Renal cortical epithelial cell (primary cell): ENCODE measurements around the gene DGAT2. TPM values are rescaled to one million over a fixed set of nuclear protein-coding genes. Genes with fewer than 3 reads are reported as not detected.

Experiments
- DNase-seq: peaks from one replicate; pipeline ENCODE4 v3.0.0-alpha.2; 2011; ENCODE audit warnings: low read depth
- total RNA-seq: library from RNA; depleted of rRNA; stranded (reverse); fragments of >200 nt; gene quantifications from 2 replicates; pipeline ENCODE4 v1.2.3, GENCODE V29; 2014

The DGAT2 gene
- total RNA-seq, 1 donor from 2014 or later, result 3.7 TPM

- DNase-seq, result no peak
These were observed 32.9 kb downstream of the DGAT2 start for GRCh38 chr11:75801362-75802020.

- DNase-seq, result no peak
These were observed 33.7 kb downstream of the DGAT2 start for GRCh38 chr11:75802021-75802912.

DNA sequence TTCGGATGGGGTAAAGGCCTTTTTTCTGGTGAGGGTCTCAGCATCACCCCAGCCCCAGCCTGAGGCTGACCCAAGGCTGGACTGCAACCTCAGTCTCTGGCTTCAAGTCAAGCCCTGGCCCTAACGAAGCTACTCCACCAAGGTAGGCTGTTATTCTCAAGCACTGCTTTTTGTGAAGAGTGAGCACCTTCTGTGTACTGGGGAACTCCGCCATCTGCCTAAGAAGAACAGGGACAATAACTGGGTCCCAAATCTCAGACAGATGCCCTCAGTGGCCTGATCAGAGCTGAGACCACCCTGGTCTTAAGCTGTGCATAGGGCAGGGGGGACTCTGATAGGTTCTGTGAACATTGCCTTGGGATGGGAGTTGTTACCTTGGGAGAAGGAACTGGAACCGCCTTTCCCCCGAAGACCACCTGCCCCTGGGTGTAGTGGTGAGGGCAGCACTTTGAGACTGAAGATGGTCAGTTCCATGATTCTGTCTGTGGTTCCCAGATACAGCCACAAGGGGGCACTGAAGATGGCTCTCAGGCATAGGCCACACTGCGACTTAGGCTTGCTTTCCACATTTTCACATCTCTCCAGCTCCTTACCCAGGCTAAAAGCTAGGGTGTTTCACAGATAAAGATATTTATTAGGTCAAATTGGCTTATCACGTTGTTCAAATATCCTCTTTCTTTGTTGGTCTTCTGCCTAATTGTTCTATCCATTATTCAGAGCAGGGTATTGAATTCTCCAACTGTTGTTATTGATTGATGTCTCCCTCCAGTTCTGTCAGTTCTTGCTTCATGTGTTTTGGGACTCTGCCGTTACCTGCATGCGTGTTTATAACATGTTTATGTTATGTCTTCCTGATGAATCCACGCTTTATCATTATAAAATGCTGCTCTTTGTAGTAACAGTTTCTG is 34.6 kb downstream of the DGAT2 start:
- DNase-seq, result peak; percentile 54

DNA sequence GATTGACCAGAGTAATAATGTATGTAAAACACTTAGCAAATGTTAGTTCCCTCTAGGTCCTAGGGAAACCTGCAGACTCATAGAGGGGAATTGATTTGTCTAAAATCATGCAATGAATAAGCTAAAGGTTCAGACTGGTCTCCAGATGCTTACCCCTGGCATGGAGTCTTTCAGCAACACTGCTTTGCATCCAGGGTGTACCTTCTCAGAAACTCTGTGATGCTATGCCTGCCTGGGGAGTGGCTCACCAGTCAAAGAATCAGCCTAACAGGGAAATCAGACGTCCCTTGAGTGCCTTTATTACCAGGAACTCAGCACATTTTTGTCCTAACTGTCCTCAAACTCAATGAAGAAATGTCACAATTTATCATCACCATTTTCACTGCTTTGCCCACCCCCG is 40.5 kb downstream of the DGAT2 start:
- no peak for DNase-seq

- DNase-seq, result no peak
These were observed 41.4 kb downstream of the DGAT2 start for GRCh38 chr11:75809991-75810390.

DNA sequence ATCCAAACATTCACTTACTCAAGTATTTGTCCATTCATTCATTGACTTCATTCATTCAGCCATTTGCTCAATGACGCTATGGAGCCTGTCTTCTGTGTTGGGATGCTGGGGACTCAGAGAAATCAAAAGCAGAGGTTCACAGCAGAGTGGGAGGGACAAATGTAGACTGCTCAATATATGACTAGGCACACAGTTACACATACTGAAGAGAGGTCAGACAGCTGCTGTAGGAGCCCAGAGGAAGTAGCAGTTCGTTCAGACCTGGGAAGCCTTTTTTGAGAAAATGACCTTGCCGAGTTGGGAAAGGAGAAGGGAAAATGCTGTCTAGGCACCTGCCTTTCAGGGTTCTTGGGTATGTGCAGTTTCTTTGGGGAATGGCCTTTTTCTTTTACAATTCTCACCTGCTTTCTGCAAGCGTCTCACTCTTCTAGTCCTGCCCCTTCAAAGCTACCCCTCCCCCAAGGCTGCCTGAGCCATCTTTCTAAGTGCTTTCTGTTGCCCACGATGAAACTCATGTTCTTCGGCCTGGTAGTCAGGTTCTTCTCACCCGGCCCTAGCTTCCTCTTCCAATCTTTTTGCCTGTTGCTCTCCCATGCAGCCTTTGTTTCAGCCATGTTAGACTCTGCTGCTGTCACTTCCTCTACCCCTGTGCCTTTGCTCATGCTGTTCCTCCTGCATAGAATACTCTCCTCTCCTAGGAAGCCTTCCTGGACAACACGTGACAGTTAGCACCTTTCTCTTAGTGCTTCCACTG is 42.2 kb downstream of the DGAT2 start:
- DNase-seq, result no peak

DNA sequence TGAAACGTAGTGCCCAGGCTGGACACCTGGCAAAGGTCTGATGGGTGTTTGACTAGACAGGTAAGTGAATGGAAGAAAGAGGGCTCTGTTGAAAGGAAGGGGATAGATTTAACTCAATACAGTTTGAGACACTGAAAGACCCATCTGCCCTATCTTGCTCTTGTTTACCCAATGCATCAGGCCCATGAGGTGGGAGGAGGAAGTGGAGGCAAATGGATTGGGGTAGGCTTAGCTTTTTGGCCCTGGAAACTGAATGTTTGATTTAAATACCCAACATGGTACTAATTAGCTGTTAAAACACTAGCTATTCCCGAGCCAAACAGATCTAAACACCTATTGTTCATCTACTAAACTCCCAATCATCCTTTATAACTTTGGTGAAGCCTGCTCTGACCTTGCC is 42.9 kb downstream of the DGAT2 start:
- DNase-seq, result no peak

DNA sequence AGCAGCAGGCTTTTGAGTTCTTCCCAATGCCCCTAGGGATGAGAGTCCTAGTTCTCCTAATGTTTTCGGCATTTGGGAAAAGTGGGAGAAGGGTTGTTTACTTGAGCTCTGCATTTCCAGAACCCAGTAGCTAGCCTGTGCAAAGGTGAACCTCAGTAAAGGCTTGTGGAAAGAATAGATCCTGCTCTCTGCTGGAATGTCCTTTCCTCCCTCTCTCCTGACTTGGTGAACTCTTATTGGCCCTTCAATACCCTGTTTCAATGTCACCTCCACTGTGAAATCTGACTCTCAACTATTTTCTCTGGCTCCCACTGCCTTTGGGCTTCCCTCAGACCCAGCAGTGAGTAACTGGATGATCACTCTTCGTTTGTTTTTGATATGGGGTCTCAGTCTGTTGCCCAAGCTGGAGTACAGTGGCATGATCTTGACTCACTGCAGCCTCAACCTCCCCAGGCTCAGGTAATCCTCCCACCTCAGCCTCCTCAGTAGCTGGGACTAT is 44.0 kb downstream of the DGAT2 start:
- DNase-seq, result no peak

DNA sequence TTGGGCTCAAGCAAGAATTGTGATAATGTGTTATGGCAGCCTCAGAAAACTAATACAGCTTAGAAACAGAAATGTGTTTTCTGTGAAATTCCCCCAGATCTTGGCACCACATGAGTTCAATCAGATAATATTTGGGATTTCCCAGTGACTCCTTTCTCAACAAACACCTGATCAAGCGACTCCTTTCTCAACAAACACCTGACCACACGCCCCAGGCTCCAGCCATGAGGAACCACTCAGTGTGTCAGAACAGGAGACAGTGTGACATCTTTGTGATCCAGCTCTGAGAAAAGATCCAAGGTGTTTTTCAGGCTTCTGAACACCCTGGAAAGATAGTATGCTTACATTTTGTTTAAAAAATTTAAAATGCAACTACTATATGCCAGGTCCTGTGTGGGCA is 44.5 kb downstream of the DGAT2 start:
- peak; percentile 33 for DNase-seq

DNA sequence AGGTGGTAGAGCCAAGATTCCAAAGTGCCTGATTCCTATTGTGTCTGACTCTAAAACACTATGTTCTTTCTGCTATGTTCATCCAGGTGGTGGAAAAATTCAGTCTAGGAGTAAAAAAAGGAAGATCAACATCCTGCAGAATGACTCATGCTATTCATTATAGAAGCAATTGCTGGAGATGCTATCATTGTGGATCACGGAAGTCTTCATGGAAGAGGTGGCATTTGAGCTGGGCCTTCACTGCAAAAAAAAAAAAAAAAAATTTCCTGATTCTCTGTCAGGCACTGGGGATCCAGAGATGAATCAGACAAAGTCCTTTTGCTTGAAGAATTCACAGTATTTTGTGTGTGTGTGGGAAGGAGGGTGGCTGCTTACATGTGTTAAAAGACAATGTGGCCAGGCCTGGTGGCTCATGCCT is 45.1 kb downstream of the DGAT2 start:
- peak; percentile 70 for DNase-seq

DNA sequence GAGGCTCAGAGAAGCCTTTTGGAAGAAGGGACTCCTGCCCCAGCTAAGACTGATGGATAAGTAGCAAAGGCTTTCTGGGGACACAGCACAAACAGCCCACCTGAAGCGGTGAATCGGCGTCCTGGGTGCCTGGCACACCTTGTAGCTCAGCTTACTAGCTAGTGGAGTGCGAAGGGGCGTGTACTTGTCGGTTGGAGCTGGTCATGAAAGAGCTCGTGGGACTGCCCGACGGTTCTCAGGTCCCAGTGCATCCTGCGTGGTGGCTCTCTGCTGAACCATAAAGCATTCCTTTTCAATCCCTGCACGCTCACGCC is 45.7 kb downstream of the DGAT2 start:
- DNase-seq, result no peak

GRCh38 chr11:75814677-75815344 is 46.2 kb downstream of the DGAT2 start, which contains the start of gene UVRAG:
Gene UVRAG, plus strand, starts transcription at chr11:75815210. Its CDS starts 198 bp downstream, at chr11:75815408.
- DNase-seq, result peak; percentile 99

DNA sequence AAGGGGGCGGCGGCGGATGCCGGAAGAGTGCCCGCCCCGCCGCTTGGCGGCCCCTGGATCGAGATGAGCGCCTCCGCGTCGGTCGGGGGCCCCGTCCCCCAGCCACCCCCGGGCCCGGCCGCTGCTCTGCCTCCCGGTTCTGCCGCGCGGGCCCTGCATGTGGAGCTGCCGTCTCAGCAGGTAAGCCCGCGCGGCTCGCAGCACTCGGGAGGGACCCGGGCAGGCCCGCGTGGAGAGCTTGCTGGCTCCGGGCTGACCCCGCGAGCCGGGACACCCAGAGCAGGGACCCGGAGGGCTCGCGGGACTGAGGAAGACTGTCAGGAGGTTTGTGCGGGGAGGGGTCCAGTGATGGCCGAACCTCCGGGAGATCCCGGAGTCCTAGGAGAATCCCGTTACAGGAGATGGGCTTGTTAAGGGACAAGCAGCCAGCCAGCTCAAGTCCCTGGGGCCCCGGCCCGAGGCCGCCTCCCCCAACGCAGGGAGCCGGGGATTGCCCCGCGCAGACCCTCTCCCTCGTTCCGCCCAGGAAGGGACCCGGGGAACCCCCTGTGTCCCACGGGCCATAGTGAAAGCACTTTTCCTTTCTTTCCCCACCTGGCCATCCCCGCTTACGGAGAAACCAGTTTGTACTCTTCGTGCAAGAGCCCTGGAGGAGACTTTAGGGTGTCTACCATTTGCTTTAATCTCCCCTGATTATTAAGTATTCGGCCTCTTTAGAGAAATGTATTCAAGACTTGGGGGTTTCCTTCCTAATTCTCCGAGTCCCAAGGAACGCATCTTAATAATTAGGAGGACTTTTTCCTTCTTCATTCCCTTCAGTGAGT is 47.0 kb downstream of the DGAT2 start:
- no peak for DNase-seq

DNA sequence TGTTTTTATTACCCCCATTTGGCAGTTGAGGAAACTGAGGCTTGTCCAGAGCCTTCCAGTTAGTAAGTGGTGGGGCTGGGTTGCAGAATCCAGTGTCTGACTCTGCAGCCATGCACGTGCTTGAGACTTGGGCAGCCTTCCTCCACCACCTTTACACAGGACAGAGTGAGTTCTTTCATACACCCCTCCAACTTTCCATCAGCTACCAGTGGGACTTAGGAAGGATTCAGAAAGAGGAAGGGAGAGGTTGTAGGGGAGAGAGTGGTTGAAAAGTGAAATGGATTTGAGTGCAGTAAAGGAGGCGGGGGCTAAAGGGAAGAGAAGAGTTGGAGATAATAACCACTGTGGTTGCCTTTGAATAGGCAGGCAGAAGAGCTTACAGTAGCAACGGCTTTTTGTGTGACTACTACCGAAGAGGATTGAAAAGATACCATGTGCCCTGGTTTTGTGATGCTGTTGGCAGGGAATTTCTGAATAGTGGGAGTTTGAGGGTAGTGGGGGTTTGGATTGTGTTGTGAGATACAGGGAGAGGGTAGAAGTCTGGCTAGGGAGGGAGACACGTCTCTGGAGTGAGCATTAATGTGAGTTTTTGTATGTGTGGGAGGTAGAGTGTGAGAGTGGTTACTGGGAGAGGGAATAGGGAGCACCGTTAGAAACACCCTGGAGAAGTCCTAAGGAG is 48.1 kb downstream of the DGAT2 start:
- DNase-seq, result no peak

- peak; percentile 45 for DNase-seq
These were observed 52.1 kb downstream of the DGAT2 start for GRCh38 chr11:75820645-75821044.

GRCh38 chr11:75821202-75821601 is 52.6 kb downstream of the DGAT2 start:
- DNase-seq, result no peak

GRCh38 chr11:75822541-75822940 is 54.0 kb downstream of the DGAT2 start:
- DNase-seq, result no peak

GRCh38 chr11:75823415-75823814 is 54.8 kb downstream of the DGAT2 start:
- no peak for DNase-seq

GRCh38 chr11:75823946-75824345 is 55.4 kb downstream of the DGAT2 start:
- DNase-seq, result no peak
